CD8-positive, alpha-beta memory T cell (primary cell): Measurements from ENCODE around the gene ACTRT2. TPM values are rescaled to one million over a fixed set of nuclear protein-coding genes. Genes with fewer than 3 reads are reported as not detected.

Source experiments
- CTCF ChIA-PET: fragments of 350-600 bp; sonication (Branson Sonifier 250); formaldehyde crosslinking; loops from one replicate; lab custom pipeline; 2021; ENCODE audit warnings: antibody characterized with exemption; lab: Charles Lee
- POLR2A ChIA-PET: fragments of 350-600 bp; sonication (Branson Sonifier 250); formaldehyde crosslinking; loops from one replicate; lab custom pipeline; 2021; ENCODE audit warnings: antibody characterized with exemption; lab: Charles Lee
- DNase-seq, 5 donors: peaks; one replicate each; pipeline versions ENCODE4 v3.0.0 to v3.0.0-alpha.2; 2020 to 2022; ENCODE audit warnings: mixed read lengths in 1 of 5
- H3K27ac ChIP-seq: one replicate; pipeline ENCODE4 v1.7.0; 2013; ENCODE audit warnings: low read depth, mild to moderate bottlenecking, low read length, moderate library complexity
- H3K27me3 ChIP-seq: 2 replicates; pipeline ENCODE4 v1.7.0; 2013; ENCODE audit warnings: low read length, mild to moderate bottlenecking; ENCODE audit not compliant: insufficient read depth, poor library complexity, severe bottlenecking
- H3K36me3 ChIP-seq: 2 replicates; pipeline ENCODE4 v1.7.0; 2013; ENCODE audit warnings: mild to moderate bottlenecking, low read length, moderate library complexity; ENCODE audit not compliant: insufficient read depth
- H3K4me1 ChIP-seq: 2 replicates; pipeline ENCODE4 v1.7.0; 2013; ENCODE audit warnings: mild to moderate bottlenecking, low read length, moderate library complexity; ENCODE audit not compliant: insufficient read depth
- H3K4me3 ChIP-seq: 2 replicates; pipeline ENCODE4 v1.7.0; 2013; ENCODE audit warnings: mild to moderate bottlenecking, low read length
- H3K9me3 ChIP-seq: 2 replicates; pipeline ENCODE4 v1.7.0; 2013; ENCODE audit warnings: mild to moderate bottlenecking, low read length
- H3K27ac Mint-ChIP-seq, 8 donors: one replicate each; pipeline ENCODE4 v1.8.0; 2020 to 2021; ENCODE audit warnings: mixed read lengths in 8 of 8, mild to moderate bottlenecking in 6 of 8, inconsistent platforms in 3 of 8, moderate library complexity in 3 of 8
- H3K27me3 Mint-ChIP-seq, 2 donors: one replicate each; pipeline ENCODE4 v1.8.0; 2020 to 2021; ENCODE audit warnings: mixed read lengths in 2 of 2, mild to moderate bottlenecking in 1 of 2, moderate library complexity in 1 of 2
- H3K36me3 Mint-ChIP-seq, 3 donors: one replicate each; pipeline ENCODE4 v1.8.0; 2020 to 2021; ENCODE audit warnings: mixed read lengths in 3 of 3, inconsistent platforms in 1 of 3, mild to moderate bottlenecking in 1 of 3
- H3K4me1 Mint-ChIP-seq, 3 donors: one replicate each; pipeline ENCODE4 v1.8.0; 2020 to 2021; ENCODE audit warnings: mixed read lengths in 3 of 3, inconsistent platforms in 1 of 3, mild to moderate bottlenecking in 1 of 3
- H3K4me3 Mint-ChIP-seq, 7 donors: one replicate each; pipeline ENCODE4 v1.8.0; 2020 to 2021; ENCODE audit warnings: mixed read lengths in 7 of 7, mild to moderate bottlenecking in 6 of 7, moderate library complexity in 4 of 7, inconsistent platforms in 2 of 7
- H3K9me3 Mint-ChIP-seq, 5 donors: one replicate each; pipeline ENCODE4 v1.8.0; 2020 to 2022; ENCODE audit warnings: mixed read lengths in 5 of 5, mild to moderate bottlenecking in 3 of 5, moderate library complexity in 2 of 5, inconsistent platforms in 1 of 5
- polyA plus RNA-seq: library from polyadenylated mRNA; unstranded; fragments of 300-500 nt; fragmentation: Illumina TruSeq; gene quantifications from one replicate; pipeline ENCODE4 v1.2.3, GENCODE V29; 2021
- total RNA-seq, 2 experiments: library from RNA; stranded (reverse); gene quantifications; one replicate each; pipeline ENCODE4 v1.2.3, GENCODE V29; 2021

ACTRT2 gene
- total and polyA plus RNA-seq, 3 experiments from 2014 or later = not detected

GRCh38 chr1:3033040-3033789, 11.9 kb downstream of the ACTRT2 start:
- CTCF ChIA-PET = no interaction called here
- peak overlapping the region in 4 of 7 donors; percentile 19 to 41 (median 31) for H3K4me3 Mint-ChIP-seq

GRCh38 chr1:3033790-3034090, 12.5 kb downstream of the ACTRT2 start:
- H3K4me1 ChIP-seq = peaks cover 18% of the 10 kb centered on the region
- no peak overlapping the region for H3K27ac Mint-ChIP-seq
- H3K9me3 ChIP-seq = no peaks in the 10 kb centered on the region
- no peaks in the 10 kb centered on the region for H3K27me3 ChIP-seq
- peaks cover 2 to 3% of the 10 kb centered on the region in 2 donors for H3K27me3 Mint-ChIP-seq
- no peaks in the 10 kb centered on the region for H3K36me3 ChIP-seq
- H3K4me1 Mint-ChIP-seq = peaks cover 5 to 21% (median 12%) of the 10 kb centered on the region in 3 donors
- ChIA-PET CTCF (no interaction called here), POLR2A (no interaction called here)
- no peaks in the 10 kb centered on the region for H3K36me3 Mint-ChIP-seq
- H3K4me3 ChIP-seq = no peak overlapping the region
- no peak overlapping the region for H3K4me3 Mint-ChIP-seq
- no peaks in the 10 kb centered on the region for H3K9me3 Mint-ChIP-seq
- peak in 1 of 5 donors; percentile 3 for DNase-seq
- H3K27ac ChIP-seq = no peak overlapping the region

More at GRCh38 chr1:3033040-3033789, 11.9 kb downstream of the ACTRT2 start:
- Mint-ChIP-seq H3K4me1 (peaks cover 5 to 21% (median 12%) of the 10 kb centered on the region in 3 donors), H3K9me3 (no peaks in the 10 kb centered on the region), H3K27ac (peak overlapping the region in 4 of 8 donors; percentile 24 to 83 (median 75)), H3K36me3 (no peaks in the 10 kb centered on the region), H3K27me3 (peaks cover 2 to 3% of the 10 kb centered on the region in 2 donors)
- no peak overlapping the region for H3K27ac ChIP-seq
- no peaks in the 10 kb centered on the region for H3K27me3 ChIP-seq
- peak in 3 of 5 donors; percentile 40 to 74 (median 60) for DNase-seq
- H3K4me1 ChIP-seq = peaks cover 18% of the 10 kb centered on the region
- no peak overlapping the region for H3K4me3 ChIP-seq
- H3K9me3 ChIP-seq = no peaks in the 10 kb centered on the region
- POLR2A ChIA-PET = no interaction called here
- H3K36me3 ChIP-seq = no peaks in the 10 kb centered on the region

GRCh38 chr1:3034162-3034561, 12.9 kb downstream of the ACTRT2 start:
- H3K27ac ChIP-seq = no peak overlapping the region
- Mint-ChIP-seq H3K27me3 (peaks cover 2 to 3% of the 10 kb centered on the region in 2 donors), H3K9me3 (no peaks in the 10 kb centered on the region), H3K4me1 (peaks cover 5 to 21% (median 12%) of the 10 kb centered on the region in 3 donors), H3K4me3 (no peak overlapping the region), H3K36me3 (no peaks in the 10 kb centered on the region), H3K27ac (no peak overlapping the region)
- H3K4me3 ChIP-seq = no peak overlapping the region
- POLR2A ChIA-PET = no interaction called here
- CTCF ChIA-PET = no interaction called here
- no peaks in the 10 kb centered on the region for H3K27me3 ChIP-seq
- peaks cover 18% of the 10 kb centered on the region for H3K4me1 ChIP-seq
- no peaks in the 10 kb centered on the region for H3K36me3 ChIP-seq
- H3K9me3 ChIP-seq = no peaks in the 10 kb centered on the region
- DNase-seq = peak in 1 of 5 donors; percentile 23

GRCh38 chr1:3034728-3035562, 13.7 kb downstream of the ACTRT2 start:
- Mint-ChIP-seq H3K36me3 (no peaks in the 10 kb centered on the region), H3K4me1 (peaks cover 5 to 21% (median 12%) of the 10 kb centered on the region in 3 donors), H3K27me3 (peaks cover 2 to 3% of the 10 kb centered on the region in 2 donors), H3K27ac (no peak overlapping the region), H3K4me3 (no peak overlapping the region), H3K9me3 (no peaks in the 10 kb centered on the region)
- Histone ChIP-seq H3K4me3 (no peak overlapping the region), H3K36me3 (no peaks in the 10 kb centered on the region), H3K9me3 (no peaks in the 10 kb centered on the region), H3K27me3 (no peaks in the 10 kb centered on the region), H3K4me1 (peaks cover 25% of the 10 kb centered on the region), H3K27ac (no peak overlapping the region)
- DNase-seq = peak in 1 of 5 donors; percentile 39
- CTCF ChIA-PET = interaction anchor here (0.6 kb wide), 1 partner anchor 154 kb away, joined by 3 read pairs; no protein-coding TSS in a partner anchor
- POLR2A ChIA-PET = no interaction called here

GRCh38 chr1:3035563-3036446, 14.5 kb downstream of the ACTRT2 start:
- Histone ChIP-seq H3K4me3 (no peak overlapping the region), H3K4me1 (peaks cover 25% of the 10 kb centered on the region), H3K36me3 (no peaks in the 10 kb centered on the region), H3K9me3 (no peaks in the 10 kb centered on the region), H3K27ac (no peak overlapping the region), H3K27me3 (no peaks in the 10 kb centered on the region)
- H3K4me1 Mint-ChIP-seq = peaks cover 5 to 21% (median 12%) of the 10 kb centered on the region in 3 donors
- H3K36me3 Mint-ChIP-seq = no peaks in the 10 kb centered on the region
- ChIA-PET POLR2A (no interaction called here), CTCF (interaction anchor here (0.6 kb wide), 1 partner anchor 155 kb away, joined by 3 read pairs; no protein-coding TSS in a partner anchor)
- peaks cover 2 to 3% of the 10 kb centered on the region in 2 donors for H3K27me3 Mint-ChIP-seq
- peak in 1 of 5 donors; percentile 39 for DNase-seq
- H3K4me3 Mint-ChIP-seq = no peak overlapping the region
- no peaks in the 10 kb centered on the region for H3K9me3 Mint-ChIP-seq
- no peak overlapping the region for H3K27ac Mint-ChIP-seq

- H3K4me3 Mint-ChIP-seq = no peak overlapping the region
- Histone ChIP-seq H3K4me3 (no peak overlapping the region), H3K27ac (no peak overlapping the region), H3K9me3 (no peaks in the 10 kb centered on the region), H3K4me1 (peaks cover 25% of the 10 kb centered on the region), H3K27me3 (no peaks in the 10 kb centered on the region), H3K36me3 (no peaks in the 10 kb centered on the region)
- peak in 1 of 5 donors; percentile 33 for DNase-seq
- POLR2A ChIA-PET = no interaction called here
- peaks cover 2 to 3% of the 10 kb centered on the region in 2 donors for H3K27me3 Mint-ChIP-seq
- H3K9me3 Mint-ChIP-seq = no peaks in the 10 kb centered on the region
- CTCF ChIA-PET = no interaction called here
- H3K4me1 Mint-ChIP-seq = peaks cover 5 to 21% (median 12%) of the 10 kb centered on the region in 3 donors
- H3K36me3 Mint-ChIP-seq = no peaks in the 10 kb centered on the region
- H3K27ac Mint-ChIP-seq = no peak overlapping the region
Observed at GRCh38 chr1:3036447-3037280, 15.4 kb downstream of the ACTRT2 start.
